Measurements from ENCODE around the gene L3MBTL1. TPM values are rescaled to one million over a fixed set of nuclear protein-coding genes. Genes with fewer than 3 reads are reported as not detected.

L3MBTL1 gene
- polyA plus RNA-seq, 1 donor (not counting 4 experiments of a cell fraction or from before 2014, with no cell fraction given), result 5.0 TPM

- H3K4me3 ChIP-seq (ENCODE audit: control insufficient read depth in 2 of 3, extremely low read depth in 1 of 3, insufficient read depth in 2 of 3, low read depth in 1 of 3, low read length in 3 of 3), result no peak overlapping the region
- FAIRE-seq, result no peak
- no peaks in the 10 kb centered on the region for H3K27me3 ChIP-seq (ENCODE audit: control insufficient read depth, extremely low read depth, insufficient read depth, low read length)
- no peaks in the 10 kb centered on the region for H3K4me1 ChIP-seq (ENCODE audit: control insufficient read depth, extremely low read depth, insufficient read depth, low read length)
- H3K9me1 ChIP-seq (ENCODE audit: control insufficient read depth, extremely low read depth, insufficient read depth, low read length), result peaks cover 2% of the 10 kb centered on the region
- H3K27ac ChIP-seq (ENCODE audit: control insufficient read depth, insufficient read depth, low read length), result no peak overlapping the region
- no peaks in the 10 kb centered on the region for H3K79me2 ChIP-seq (ENCODE audit: control insufficient read depth, insufficient read depth, low read length)
- no peak for DNase-seq (ENCODE audit: low read depth, low spot score)
- no peaks in the 10 kb centered on the region for H3K9me3 ChIP-seq (ENCODE audit: control insufficient read depth, low read depth, low read length)
- H3K9ac ChIP-seq (ENCODE audit: control insufficient read depth, extremely low read depth, insufficient read depth, low read length), result no peak overlapping the region
- H2AFZ ChIP-seq (ENCODE audit: control insufficient read depth, low read length), result no peak overlapping the region
- H3K36me3 ChIP-seq (ENCODE audit: control insufficient read depth in 2 of 2, extremely low read depth in 1 of 2, insufficient read depth in 2 of 2, low read length in 2 of 2), result peaks cover 5 to 6% of the 10 kb centered on the region in 2 experiments
- H3K4me2 ChIP-seq (ENCODE audit: control insufficient read depth, extremely low read depth, insufficient read depth, low read depth, low read length), result no peak overlapping the region
- dilution Hi-C loops (cut with MboI; ENCODE audit: extremely low pct_ligation_motif_present, low sequenced_read_pairs), result no loop called here
- H4K20me1 ChIP-seq (ENCODE audit: control insufficient read depth, extremely low read depth, insufficient read depth, low read length), result no peaks in the 10 kb centered on the region
- TF ChIP-seq, protein P1, sequence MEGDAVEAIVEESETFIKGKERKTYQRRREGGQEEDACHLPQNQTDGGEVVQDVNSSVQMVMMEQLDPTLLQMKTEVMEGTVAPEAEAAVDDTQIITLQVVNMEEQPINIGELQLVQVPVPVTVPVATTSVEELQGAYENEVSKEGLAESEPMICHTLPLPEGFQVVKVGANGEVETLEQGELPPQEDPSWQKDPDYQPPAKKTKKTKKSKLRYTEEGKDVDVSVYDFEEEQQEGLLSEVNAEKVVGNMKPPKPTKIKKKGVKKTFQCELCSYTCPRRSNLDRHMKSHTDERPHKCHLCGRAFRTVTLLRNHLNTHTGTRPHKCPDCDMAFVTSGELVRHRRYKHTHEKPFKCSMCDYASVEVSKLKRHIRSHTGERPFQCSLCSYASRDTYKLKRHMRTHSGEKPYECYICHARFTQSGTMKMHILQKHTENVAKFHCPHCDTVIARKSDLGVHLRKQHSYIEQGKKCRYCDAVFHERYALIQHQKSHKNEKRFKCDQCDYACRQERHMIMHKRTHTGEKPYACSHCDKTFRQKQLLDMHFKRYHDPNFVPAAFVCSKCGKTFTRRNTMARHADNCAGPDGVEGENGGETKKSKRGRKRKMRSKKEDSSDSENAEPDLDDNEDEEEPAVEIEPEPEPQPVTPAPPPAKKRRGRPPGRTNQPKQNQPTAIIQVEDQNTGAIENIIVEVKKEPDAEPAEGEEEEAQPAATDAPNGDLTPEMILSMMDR (optimal IDR thresholded peaks at IDR 0.05 in 1 of 3, IDR thresholded peaks at IDR 0.05 in 1 of 3, conservative IDR thresholded peaks at IDR 0.05 in 1 of 3; ENCODE audit: extremely low read depth in 1 of 3, insufficient read depth in 2 of 3, low read length in 3 of 3), result no peak
- no peak for TF ChIP-seq EZH2 (IDR thresholded peaks at IDR 0.05; ENCODE audit: low read length)
Measured at GRCh38 chr20:43534016-43534415, 26.5 kb downstream of the L3MBTL1 start.

GRCh38 chr20:43534791-43535350 lies 27.4 kb downstream of the L3MBTL1 start:
- TF ChIP-seq EZH2 (IDR thresholded peaks at IDR 0.05; ENCODE audit: low read length), result no peak
- TF ChIP-seq, protein P1 (optimal IDR thresholded peaks at IDR 0.05 in 1 of 3, IDR thresholded peaks at IDR 0.05 in 1 of 3, conservative IDR thresholded peaks at IDR 0.05 in 1 of 3; ENCODE audit: extremely low read depth in 1 of 3, insufficient read depth in 2 of 3, low read length in 3 of 3), result no peak
- Histone ChIP-seq H3K9ac (ENCODE audit: control insufficient read depth, extremely low read depth, insufficient read depth, low read length) (no peak overlapping the region), H3K4me3 (ENCODE audit: control insufficient read depth in 2 of 3, extremely low read depth in 1 of 3, insufficient read depth in 2 of 3, low read depth in 1 of 3, low read length in 3 of 3) (no peak overlapping the region), H3K27me3 (ENCODE audit: control insufficient read depth, extremely low read depth, insufficient read depth, low read length) (no peaks in the 10 kb centered on the region), H3K79me2 (ENCODE audit: control insufficient read depth, insufficient read depth, low read length) (no peaks in the 10 kb centered on the region), H3K4me2 (ENCODE audit: control insufficient read depth, extremely low read depth, insufficient read depth, low read depth, low read length) (no peak overlapping the region), H3K36me3 (ENCODE audit: control insufficient read depth in 2 of 2, extremely low read depth in 1 of 2, insufficient read depth in 2 of 2, low read length in 2 of 2) (peaks cover 5 to 6% of the 10 kb centered on the region in 2 experiments), H4K20me1 (ENCODE audit: control insufficient read depth, extremely low read depth, insufficient read depth, low read length) (no peaks in the 10 kb centered on the region), H3K9me3 (ENCODE audit: control insufficient read depth, low read depth, low read length) (no peaks in the 10 kb centered on the region), H2AFZ (ENCODE audit: control insufficient read depth, low read length) (no peak overlapping the region), H3K27ac (ENCODE audit: control insufficient read depth, insufficient read depth, low read length) (no peak overlapping the region), H3K4me1 (ENCODE audit: control insufficient read depth, extremely low read depth, insufficient read depth, low read length) (no peaks in the 10 kb centered on the region), H3K9me1 (ENCODE audit: control insufficient read depth, extremely low read depth, insufficient read depth, low read length) (no peaks in the 10 kb centered on the region)
- dilution Hi-C loops (cut with MboI; ENCODE audit: extremely low pct_ligation_motif_present, low sequenced_read_pairs), result no loop called here
- no peak for FAIRE-seq
- no peak for DNase-seq (ENCODE audit: low read depth, low spot score)

All from keratinocyte (primary cell).